Mesendoderm (in vitro differentiated cells): Measurements from ENCODE around the gene TMEM117.

Source experiments
- DNase-seq: peaks from one replicate; pipeline ENCODE4 v3.0.0; 2013
- H2AK5ac ChIP-seq: 2 replicates; pipeline ENCODE4 v1.6.1; 2013; ENCODE audit warnings: low read length, inconsistent platforms
- H2BK120ac ChIP-seq: 2 replicates; pipeline ENCODE4 v1.6.1; 2013; ENCODE audit warnings: low read depth, mild to moderate bottlenecking, low read length, moderate library complexity, mixed read lengths
- H2BK15ac ChIP-seq: replicated peaks from 2 replicates; pipeline ENCODE4 v1.6.1; 2013; ENCODE audit warnings: low read depth, mild to moderate bottlenecking, moderate library complexity
- H2BK5ac ChIP-seq: 2 replicates; pipeline ENCODE4 v1.6.1; 2013; ENCODE audit warnings: low read length, inconsistent platforms
- H3K18ac ChIP-seq: 2 replicates; pipeline ENCODE4 v1.6.1; 2013; ENCODE audit warnings: mild to moderate bottlenecking, low read length, mixed read lengths
- H3K23ac ChIP-seq: one replicate; pipeline ENCODE4 v1.6.1; 2013; ENCODE audit warnings: low read length
- H3K27ac ChIP-seq: 2 replicates; pipeline ENCODE4 v1.5.1; 2013; ENCODE audit warnings: low read depth, mild to moderate bottlenecking, inconsistent platforms, low read length, moderate library complexity
- H3K27me3 ChIP-seq: 2 replicates; pipeline ENCODE4 v1.6.1; 2013; ENCODE audit warnings: low read length, control low read depth, mild to moderate bottlenecking, inconsistent platforms; ENCODE audit not compliant: insufficient read depth, poor library complexity
- H3K36me3 ChIP-seq: 2 replicates; pipeline ENCODE4 v1.6.1; 2013; ENCODE audit warnings: low read length, inconsistent platforms; ENCODE audit not compliant: control insufficient read depth, insufficient read depth
- H3K4ac ChIP-seq: one replicate; pipeline ENCODE4 v1.6.1; 2013; ENCODE audit warnings: low read depth, mild to moderate bottlenecking, low read length, moderate library complexity
- H3K4me1 ChIP-seq: 2 replicates; pipeline ENCODE4 v1.6.1; 2013; ENCODE audit warnings: low read depth, low read length, inconsistent platforms; ENCODE audit not compliant: control insufficient read depth
- H3K4me2 ChIP-seq: 2 replicates; pipeline ENCODE4 v1.6.1; 2013; ENCODE audit warnings: low read length
- H3K4me3 ChIP-seq: 2 replicates; pipeline ENCODE4 v1.5.1; 2013; ENCODE audit warnings: mild to moderate bottlenecking, low read length
- H3K56ac ChIP-seq: one replicate; pipeline ENCODE4 v1.6.1; 2013; ENCODE audit warnings: low read length
- H3K79me1 ChIP-seq: 2 replicates; pipeline ENCODE4 v1.6.1; 2013; ENCODE audit warnings: low read length, inconsistent platforms
- H3K79me2 ChIP-seq: 2 replicates; pipeline ENCODE4 v1.6.1; 2013; ENCODE audit warnings: mild to moderate bottlenecking, low read length; ENCODE audit not compliant: control insufficient read depth, insufficient read depth
- H3K9ac ChIP-seq: 2 replicates; pipeline ENCODE4 v1.6.1; 2013; ENCODE audit warnings: low read length, inconsistent platforms
- H4K5ac ChIP-seq: one replicate; pipeline ENCODE4 v1.6.1; 2013; ENCODE audit warnings: low read length
- H4K8ac ChIP-seq: one replicate; pipeline ENCODE4 v1.6.1; 2013; ENCODE audit warnings: low read depth, mild to moderate bottlenecking, control low read depth, low read length, moderate library complexity
- WGBS: extraction: QIAGEN DNeasy Blood & Tissue Kit; methylation state at CpG from one replicate; pipeline ENCODE4 v1.1.7; 2013; ENCODE audit warnings: low lambda C conversion rate, missing lambda C conversion rate; ENCODE audit not compliant: insufficient coverage; ENCODE audit errors: extremely low coverage; 5-methylcytosine and 5-hydroxymethylcytosine counted together

Gene TMEM117

GRCh38 chr12:44384136-44384535 is 548.3 kb downstream of the TMEM117 start:
- Histone ChIP-seq H3K4ac (no peak overlapping the region), H3K56ac (no peak overlapping the region), H4K5ac (no peak overlapping the region), H3K4me3 (no peak overlapping the region), H3K23ac (no peak overlapping the region), H4K8ac (no peak overlapping the region), H3K4me1 (no peaks in the 10 kb centered on the region), H3K79me1 (no peaks in the 10 kb centered on the region), H3K27ac (no peak overlapping the region), H2BK120ac (no peak overlapping the region), H2BK15ac (no peak overlapping the region), H3K27me3 (no peaks in the 10 kb centered on the region), H3K36me3 (no peaks in the 10 kb centered on the region), H2BK5ac (no peak overlapping the region), H3K4me2 (no peak overlapping the region), H3K18ac (no peak overlapping the region), H3K9ac (no peak overlapping the region), H2AK5ac (no peak overlapping the region), H3K79me2 (no peaks in the 10 kb centered on the region)
- DNase-seq, result no peak
- WGBS, result no CpG with 5 or more reads among the region's 3 CpGs

DNA sequence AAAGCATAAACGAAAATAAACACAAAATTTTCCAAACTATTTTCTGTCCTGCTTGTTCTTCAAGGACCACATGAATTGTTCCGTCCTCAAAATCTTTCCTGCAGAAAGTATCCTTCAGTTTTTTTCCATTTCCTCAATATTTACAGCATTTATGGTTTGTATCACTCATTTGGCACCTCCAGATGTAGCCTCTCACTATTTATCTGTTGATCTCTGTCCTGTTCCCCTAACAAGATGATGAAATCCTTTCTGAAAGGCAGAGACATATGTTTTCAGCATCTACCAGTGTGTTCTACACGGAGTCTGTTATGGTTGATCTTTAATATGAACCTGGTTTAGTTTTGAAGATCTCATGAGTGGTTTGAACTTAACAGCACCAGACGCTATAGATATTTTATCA is 550.1 kb downstream of the TMEM117 start:
- Histone ChIP-seq H3K9ac (no peak overlapping the region), H2BK15ac (no peak overlapping the region), H3K56ac (no peak overlapping the region), H2BK5ac (no peak overlapping the region), H3K23ac (no peak overlapping the region), H2BK120ac (no peak overlapping the region), H3K4me3 (no peak overlapping the region), H3K27me3 (no peaks in the 10 kb centered on the region), H3K36me3 (no peaks in the 10 kb centered on the region), H2AK5ac (no peak overlapping the region), H4K8ac (no peak overlapping the region), H3K4me2 (no peak overlapping the region), H3K79me2 (no peaks in the 10 kb centered on the region), H4K5ac (no peak overlapping the region), H3K79me1 (no peaks in the 10 kb centered on the region), H3K18ac (no peak overlapping the region), H3K4me1 (no peaks in the 10 kb centered on the region), H3K4ac (no peak overlapping the region), H3K27ac (no peak overlapping the region)
- 100% methylated on average over 1 of the region's 4 CpGs for WGBS
- no peak for DNase-seq

DNA sequence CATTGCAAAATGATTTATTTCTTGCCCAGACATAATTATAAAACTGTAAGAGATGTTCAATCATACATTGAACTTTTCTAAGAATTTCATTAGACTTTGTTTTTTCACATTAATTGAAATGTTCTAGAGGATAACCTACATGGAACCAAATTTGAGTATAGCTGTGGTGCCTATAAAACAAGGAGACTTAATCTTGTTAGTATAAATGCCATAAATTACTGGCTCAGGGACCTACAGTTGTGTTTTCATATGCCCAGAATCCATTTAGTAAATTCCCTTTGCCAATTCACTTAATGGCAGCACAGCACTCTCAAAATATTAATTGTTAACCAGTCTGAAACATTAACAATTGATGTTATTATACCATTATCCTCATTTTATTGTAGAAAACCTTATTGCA is 551.7 kb downstream of the TMEM117 start:
- Histone ChIP-seq H3K9ac (no peak overlapping the region), H3K79me1 (no peaks in the 10 kb centered on the region), H2AK5ac (no peak overlapping the region), H3K36me3 (no peaks in the 10 kb centered on the region), H4K5ac (no peak overlapping the region), H3K18ac (no peak overlapping the region), H3K27me3 (no peaks in the 10 kb centered on the region), H3K23ac (no peak overlapping the region), H3K4me2 (no peak overlapping the region), H2BK5ac (no peak overlapping the region), H3K4me1 (no peaks in the 10 kb centered on the region), H3K4me3 (no peak overlapping the region), H3K4ac (no peak overlapping the region), H2BK120ac (no peak overlapping the region), H4K8ac (no peak overlapping the region), H2BK15ac (no peak overlapping the region), H3K56ac (no peak overlapping the region), H3K27ac (no peak overlapping the region), H3K79me2 (no peaks in the 10 kb centered on the region)
- no peak for DNase-seq

- no peak for DNase-seq
- Histone ChIP-seq H2BK15ac (no peak overlapping the region), H3K79me1 (no peaks in the 10 kb centered on the region), H4K8ac (no peak overlapping the region), H3K27me3 (no peaks in the 10 kb centered on the region), H2BK5ac (no peak overlapping the region), H3K4ac (no peak overlapping the region), H3K4me2 (no peak overlapping the region), H3K18ac (no peak overlapping the region), H4K5ac (no peak overlapping the region), H3K23ac (no peak overlapping the region), H3K36me3 (no peaks in the 10 kb centered on the region), H3K4me1 (no peaks in the 10 kb centered on the region), H2BK120ac (no peak overlapping the region), H3K27ac (no peak overlapping the region), H3K56ac (no peak overlapping the region), H3K9ac (no peak overlapping the region), H3K79me2 (no peaks in the 10 kb centered on the region), H2AK5ac (no peak overlapping the region), H3K4me3 (no peak overlapping the region)
- no CpG with 5 or more reads among the region's 2 CpGs for WGBS
Observed at GRCh38 chr12:44389038-44389437, 553.2 kb downstream of the TMEM117 start.

- no peaks in the 10 kb centered on the region for H3K27me3 ChIP-seq
- H3K56ac ChIP-seq, result no peak overlapping the region
- no peak overlapping the region for H3K27ac ChIP-seq
- no peak overlapping the region for H3K23ac ChIP-seq
- H3K4me1 ChIP-seq, result no peaks in the 10 kb centered on the region
- no peak overlapping the region for H4K8ac ChIP-seq
- H2AK5ac ChIP-seq, result no peak overlapping the region
- H2BK120ac ChIP-seq, result no peak overlapping the region
- H3K79me2 ChIP-seq, result no peaks in the 10 kb centered on the region
- H3K36me3 ChIP-seq, result no peaks in the 10 kb centered on the region
- H3K4me2 ChIP-seq, result no peak overlapping the region
- no CpG with 5 or more reads among the region's 1 CpG for WGBS
- H4K5ac ChIP-seq, result no peak overlapping the region
- H3K18ac ChIP-seq, result no peak overlapping the region
- DNase-seq, result no peak
- H3K79me1 ChIP-seq, result no peaks in the 10 kb centered on the region
- H3K4ac ChIP-seq, result no peak overlapping the region
- H2BK5ac ChIP-seq, result no peak overlapping the region
- H3K9ac ChIP-seq, result no peak overlapping the region
- no peak overlapping the region for H2BK15ac ChIP-seq
- H3K4me3 ChIP-seq, result no peak overlapping the region
Observed at GRCh38 chr12:44389896-44390295, 554.0 kb downstream of the TMEM117 start.

DNA sequence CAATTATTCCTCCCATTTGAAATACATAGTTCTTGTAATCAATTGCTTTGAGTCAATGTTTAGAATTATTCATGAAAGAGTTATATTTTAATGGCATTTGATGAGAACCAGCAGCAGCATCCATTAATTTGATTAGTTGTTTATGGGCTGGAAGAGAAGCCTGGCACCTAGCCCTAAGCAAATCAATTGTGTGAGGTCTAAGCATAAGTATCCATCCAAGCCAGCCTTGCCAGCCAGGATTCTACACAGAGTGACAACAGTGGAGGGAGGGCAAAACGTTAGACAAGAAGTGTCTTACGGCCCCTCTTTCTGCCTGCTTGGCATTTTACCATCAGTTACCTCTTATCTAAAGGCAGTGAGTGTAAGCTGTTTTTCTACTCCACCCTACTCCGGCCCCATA is 561.8 kb downstream of the TMEM117 start:
- H3K4me2 ChIP-seq, result no peak overlapping the region
- no peak overlapping the region for H3K27ac ChIP-seq
- no peaks in the 10 kb centered on the region for H3K79me2 ChIP-seq
- H3K4ac ChIP-seq, result no peak overlapping the region
- H2AK5ac ChIP-seq, result no peak overlapping the region
- H3K9ac ChIP-seq, result no peak overlapping the region
- H2BK120ac ChIP-seq, result no peak overlapping the region
- no peak overlapping the region for H2BK5ac ChIP-seq
- no peak overlapping the region for H4K8ac ChIP-seq
- no peak overlapping the region for H3K23ac ChIP-seq
- no peaks in the 10 kb centered on the region for H3K27me3 ChIP-seq
- H3K4me1 ChIP-seq, result no peaks in the 10 kb centered on the region
- no peak overlapping the region for H4K5ac ChIP-seq
- H3K79me1 ChIP-seq, result no peaks in the 10 kb centered on the region
- H3K56ac ChIP-seq, result no peak overlapping the region
- no peaks in the 10 kb centered on the region for H3K36me3 ChIP-seq
- H3K4me3 ChIP-seq, result no peak overlapping the region
- no peak overlapping the region for H2BK15ac ChIP-seq
- DNase-seq, result no peak
- WGBS, result no CpG with 5 or more reads among the region's 3 CpGs
- H3K18ac ChIP-seq, result no peak overlapping the region
